Thyroid gland (tissue), 4 donors: Measurements from ENCODE around the gene F2RL3. TPM values are rescaled to one million over a fixed set of nuclear protein-coding genes. Genes with fewer than 3 reads are reported as not detected.

Source experiments
- DNase-seq, 2 donors: peaks; one replicate each; pipeline ENCODE4 v3.0.0-alpha.2; 2019
- H3K27ac ChIP-seq, 3 donors: fragments of 200-600 bp; sonication (generic); 1 replicate in 2 of 3; 2 replicates in 1 of 3; pipeline ENCODE4 v1.5.1; 2016 to 2019; ENCODE audit warnings: mild to moderate bottlenecking in 1 of 3, moderate library complexity in 1 of 3
- H3K27me3 ChIP-seq: fragments of 200-600 bp; sonication (generic); one replicate; pipeline ENCODE4 v1.5.1; 2019
- H3K36me3 ChIP-seq, 2 donors: fragments of 200-600 bp; sonication (generic); one replicate each; pipeline ENCODE4 v1.5.1; 2016 to 2019
- H3K4me1 ChIP-seq, 2 donors: fragments of 200-600 bp; sonication (generic); one replicate each; pipeline ENCODE4 v1.5.1; 2017 to 2019
- H3K4me3 ChIP-seq, 3 donors: fragments of 200-600 bp; sonication (generic); replicated peaks in 1 of 3; 1 replicate in 2 of 3; 2 replicates in 1 of 3; pipeline ENCODE4 v1.5.1; 2016; ENCODE audit warnings: mild to moderate bottlenecking in 1 of 3
- H3K9me3 ChIP-seq: fragments of 200-600 bp; sonication (generic); one replicate; pipeline ENCODE4 v1.5.1; 2017
- POLR2A ChIP-seq, 2 donors: fragments of 450-650 bp; IDR thresholded peaks; one replicate each; pipeline ENCODE4 v1.6.1; 2017; ENCODE audit warnings: antibody characterized with exemption in 2 of 2, mild to moderate bottlenecking in 2 of 2, moderate library complexity in 1 of 2
- WGBS, 2 donors: methylation state at CpG; one replicate each; pipeline ENCODE4 v1.1.5; 2017; 5-methylcytosine and 5-hydroxymethylcytosine counted together
- intact Hi-C: fragments of 100-400 bp; cut with DNase I; formaldehyde crosslinking; loops from one replicate; pipeline ENCODE4 v1.15.1; 2023
- total RNA-seq, 4 donors: library from RNA; depleted of rRNA; stranded (reverse); fragments of >200 nt; gene quantifications; one replicate each; pipeline ENCODE4 v1.2.3, GENCODE V29; 2016
- TF ChIP-seq, protein P1 (sequence below), 6 experiments: fragments of 200-600 bp in 3 of 6; fragments of 450-650 bp in 3 of 6; sonication (generic) in 3 of 6; IDR thresholded peaks; one replicate each; pipeline ENCODE4 v1.5.1; 2016 to 2019; ENCODE audit warnings: antibody characterized with exemption in 6 of 6, mild to moderate bottlenecking in 2 of 6, inconsistent platforms in 1 of 6, moderate library complexity in 1 of 6

The F2RL3 gene
- total RNA-seq, 4 donors from 2014 or later = 9.9 to 44.2 (median 12.6) TPM

DNA sequence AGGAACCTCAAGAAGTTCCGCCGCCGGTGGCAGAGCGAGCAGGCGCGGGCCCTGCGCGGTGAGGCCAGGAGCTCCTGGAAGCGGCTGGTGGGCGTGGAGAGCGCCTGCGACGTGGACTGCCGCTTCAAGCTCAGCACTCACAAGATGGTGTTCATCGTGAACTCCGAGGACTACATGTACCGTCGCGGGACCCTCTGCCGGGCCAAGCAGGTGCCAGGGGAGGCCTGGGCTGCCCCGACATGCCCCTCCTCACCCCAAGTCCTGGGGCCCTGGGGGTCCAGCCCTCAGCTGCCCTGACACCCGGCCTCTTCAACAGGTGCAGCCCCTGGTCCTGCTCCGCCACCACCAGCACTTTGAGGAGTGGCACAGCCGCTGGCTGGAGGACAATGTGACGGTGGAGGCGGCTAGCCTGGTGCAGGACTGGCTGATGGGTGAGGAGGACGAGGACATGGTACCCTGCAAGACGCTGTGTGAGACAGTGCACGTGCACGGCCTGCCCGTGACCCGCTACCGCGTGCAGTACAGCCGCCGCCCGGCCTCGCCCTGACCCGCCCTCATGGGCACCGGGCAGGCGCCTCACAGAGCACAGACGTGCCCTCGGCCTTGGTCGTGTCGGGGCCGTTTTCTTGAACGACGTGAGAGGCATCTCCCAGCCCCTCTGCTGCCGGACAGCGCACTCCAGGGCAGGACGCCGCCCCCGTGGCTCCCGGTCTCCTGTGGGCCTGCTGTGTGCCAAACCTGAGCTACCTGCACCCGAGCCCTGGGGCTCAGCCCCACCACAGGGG lies 10.4 kb upstream of the F2RL3 start:
- no peaks in the 10 kb centered on the region for H3K9me3 ChIP-seq
- peaks cover 40 to 44% of the 10 kb centered on the region in 2 donors for H3K36me3 ChIP-seq
- no peak overlapping the region for H3K4me3 ChIP-seq
- WGBS, 2 donors = 94 to 97% methylated on average over 35 to 43 of the region's 55 CpGs
- TF ChIP-seq POLR2A (IDR thresholded peaks at IDR 0.05) = no peak
- TF ChIP-seq, protein P1, sequence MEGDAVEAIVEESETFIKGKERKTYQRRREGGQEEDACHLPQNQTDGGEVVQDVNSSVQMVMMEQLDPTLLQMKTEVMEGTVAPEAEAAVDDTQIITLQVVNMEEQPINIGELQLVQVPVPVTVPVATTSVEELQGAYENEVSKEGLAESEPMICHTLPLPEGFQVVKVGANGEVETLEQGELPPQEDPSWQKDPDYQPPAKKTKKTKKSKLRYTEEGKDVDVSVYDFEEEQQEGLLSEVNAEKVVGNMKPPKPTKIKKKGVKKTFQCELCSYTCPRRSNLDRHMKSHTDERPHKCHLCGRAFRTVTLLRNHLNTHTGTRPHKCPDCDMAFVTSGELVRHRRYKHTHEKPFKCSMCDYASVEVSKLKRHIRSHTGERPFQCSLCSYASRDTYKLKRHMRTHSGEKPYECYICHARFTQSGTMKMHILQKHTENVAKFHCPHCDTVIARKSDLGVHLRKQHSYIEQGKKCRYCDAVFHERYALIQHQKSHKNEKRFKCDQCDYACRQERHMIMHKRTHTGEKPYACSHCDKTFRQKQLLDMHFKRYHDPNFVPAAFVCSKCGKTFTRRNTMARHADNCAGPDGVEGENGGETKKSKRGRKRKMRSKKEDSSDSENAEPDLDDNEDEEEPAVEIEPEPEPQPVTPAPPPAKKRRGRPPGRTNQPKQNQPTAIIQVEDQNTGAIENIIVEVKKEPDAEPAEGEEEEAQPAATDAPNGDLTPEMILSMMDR (IDR thresholded peaks at IDR 0.05) = no peak
- DNase-seq = no peak
- H3K27ac ChIP-seq = no peak overlapping the region
- H3K4me1 ChIP-seq = peaks cover 4 to 8% of the 10 kb centered on the region in 2 donors
- intact Hi-C loops = no loop called here
- H3K27me3 ChIP-seq = no peaks in the 10 kb centered on the region

DNA sequence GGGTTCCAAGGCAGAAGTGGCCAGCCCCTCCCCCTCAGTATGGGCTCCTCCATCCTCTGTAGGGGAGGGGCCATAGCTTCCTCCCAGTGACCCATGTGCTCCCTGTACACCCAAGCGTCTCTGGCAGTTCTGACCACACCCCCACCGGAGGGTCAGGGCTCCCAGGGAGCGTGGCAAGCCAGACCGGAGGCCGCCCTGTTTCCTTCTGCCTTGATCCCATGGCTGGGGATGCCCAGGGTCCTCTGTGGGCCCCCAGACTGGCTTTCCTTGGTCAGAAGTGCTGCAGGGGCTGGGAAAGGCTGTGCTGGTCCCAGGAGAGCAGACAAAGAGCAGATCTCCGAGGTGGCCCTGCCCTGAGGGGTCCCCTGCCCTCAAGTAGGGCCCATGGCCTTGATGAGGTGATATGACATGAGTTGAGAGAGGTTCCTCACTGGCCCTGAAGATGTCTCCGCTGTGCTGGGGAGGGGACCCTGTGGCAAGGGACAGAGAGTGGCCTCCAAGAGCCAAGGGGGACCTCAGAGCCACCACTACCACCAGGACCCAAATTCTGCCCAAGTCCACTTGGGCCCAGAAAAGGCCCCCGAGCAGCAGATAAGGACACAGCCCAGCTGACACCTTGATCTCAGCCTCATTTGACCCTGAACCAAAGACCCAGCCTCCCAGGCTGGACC lies 7.8 kb upstream of the F2RL3 start:
- H3K4me3 ChIP-seq = no peak overlapping the region
- no peak for DNase-seq
- WGBS, 2 donors = 90 to 94% methylated on average over 4 of the region's 8 CpGs
- peak overlapping the region in 1 of 3 donors; percentile 15 for H3K27ac ChIP-seq
- H3K9me3 ChIP-seq = no peaks in the 10 kb centered on the region
- TF ChIP-seq, protein P1 (IDR thresholded peaks at IDR 0.05) = no peak
- TF ChIP-seq POLR2A (IDR thresholded peaks at IDR 0.05) = no peak
- no peaks in the 10 kb centered on the region for H3K27me3 ChIP-seq
- H3K36me3 ChIP-seq = peaks cover 36 to 37% of the 10 kb centered on the region in 2 donors
- intact Hi-C loops = no loop called here
- H3K4me1 ChIP-seq = peaks cover 0 to 10% of the 10 kb centered on the region in 2 donors

DNA sequence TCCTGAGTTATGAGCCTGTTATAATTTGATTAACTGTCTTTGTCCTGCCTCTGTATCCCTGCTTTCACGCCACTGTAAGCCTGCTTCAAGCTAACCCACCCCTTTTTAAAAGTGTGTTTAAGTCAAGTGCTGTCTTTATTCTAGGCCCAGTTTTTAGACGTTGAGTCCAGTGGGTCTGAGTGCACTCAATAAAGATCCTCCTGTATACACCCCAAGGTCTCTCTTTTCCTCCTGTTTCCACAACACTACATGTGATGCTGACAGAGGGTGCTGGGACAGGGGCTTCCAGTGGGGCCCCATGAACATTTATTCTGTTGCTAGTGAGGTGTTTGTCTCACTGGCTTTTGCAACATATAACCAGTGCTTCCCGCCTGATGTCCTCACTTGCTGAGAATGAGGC lies 6.7 kb upstream of the F2RL3 start:
- Histone ChIP-seq H3K4me1 (peaks cover 0 to 5% of the 10 kb centered on the region in 2 donors), H3K4me3 (no peak overlapping the region), H3K36me3 (peaks cover 25 to 26% of the 10 kb centered on the region in 2 donors), H3K27ac (no peak overlapping the region), H3K9me3 (no peaks in the 10 kb centered on the region), H3K27me3 (no peaks in the 10 kb centered on the region)
- no peak for DNase-seq
- intact Hi-C loops = no loop called here
- WGBS, 2 donors = 93 to 96% methylated on average over 3 of the region's 3 CpGs
- TF ChIP-seq, protein P1 (IDR thresholded peaks at IDR 0.05) = no peak
- no peak for TF ChIP-seq POLR2A (IDR thresholded peaks at IDR 0.05)

DNA sequence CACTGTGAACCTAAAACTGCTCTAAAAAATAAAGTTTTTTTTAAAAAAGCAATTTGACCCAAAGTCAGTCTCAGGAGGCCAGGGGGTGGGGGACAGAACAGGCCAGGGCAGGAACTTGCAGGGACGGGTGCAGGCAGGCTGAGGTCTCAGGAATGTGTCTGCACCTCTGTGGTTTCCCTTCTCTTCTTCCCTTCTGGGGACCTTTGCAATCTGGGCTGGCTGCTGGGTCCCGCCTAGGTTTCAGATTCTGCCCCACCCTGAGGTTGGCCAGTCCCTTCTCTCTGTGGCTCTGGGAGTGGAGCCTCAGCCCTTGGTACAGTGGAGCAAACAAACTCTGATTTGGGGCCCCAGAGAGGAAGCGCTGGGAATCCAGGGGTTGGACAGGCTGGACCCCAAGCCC lies 5.3 kb upstream of the F2RL3 start:
- H3K4me1 ChIP-seq = peaks cover 0 to 5% of the 10 kb centered on the region in 2 donors
- TF ChIP-seq POLR2A (IDR thresholded peaks at IDR 0.05) = no peak
- TF ChIP-seq, protein P1 (IDR thresholded peaks at IDR 0.05) = no peak
- DNase-seq = no peak
- WGBS, 2 donors = 72 to 77% methylated on average over 2 to 3 of the region's 3 CpGs
- no peak overlapping the region for H3K4me3 ChIP-seq
- no peak overlapping the region for H3K27ac ChIP-seq
- intact Hi-C loops = no loop called here
- H3K27me3 ChIP-seq = no peaks in the 10 kb centered on the region
- H3K9me3 ChIP-seq = no peaks in the 10 kb centered on the region
- peaks cover 12 to 13% of the 10 kb centered on the region in 2 donors for H3K36me3 ChIP-seq

DNA sequence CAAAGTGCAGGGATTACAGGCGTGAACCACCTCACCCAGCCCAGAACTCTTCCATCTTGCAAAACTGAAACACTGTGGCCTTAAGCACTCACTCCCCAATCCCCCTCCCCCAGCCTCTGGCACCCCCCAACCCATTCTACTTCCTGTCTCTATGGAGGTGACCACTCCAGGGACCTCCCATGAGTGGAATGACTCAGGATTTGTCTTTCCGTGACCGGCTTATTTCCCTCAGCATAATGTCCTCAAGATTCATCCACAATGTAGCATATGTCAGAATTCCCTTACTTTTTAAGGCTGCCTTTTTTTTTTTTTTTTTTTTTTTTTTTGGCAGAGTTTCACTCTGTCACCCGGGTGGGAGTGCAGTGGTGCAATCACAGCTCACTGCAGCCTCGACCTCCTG lies 3.6 kb upstream of the F2RL3 start:
- Histone ChIP-seq H3K9me3 (no peaks in the 10 kb centered on the region), H3K36me3 (no peaks in the 10 kb centered on the region), H3K4me1 (peaks cover 0 to 11% of the 10 kb centered on the region in 2 donors), H3K27me3 (no peaks in the 10 kb centered on the region), H3K27ac (peak overlapping the region in 1 of 3 donors; percentile 75), H3K4me3 (no peak overlapping the region)
- TF ChIP-seq POLR2A (IDR thresholded peaks at IDR 0.05) = no peak
- TF ChIP-seq, protein P1 (IDR thresholded peaks at IDR 0.05) = no peak
- intact Hi-C loops = no loop called here
- DNase-seq = no peak
- WGBS, 2 donors = 57 to 58% methylated on average over 5 of the region's 5 CpGs
